T-helper 2 cell treated with Interferon-gamma antibody and Interleukin-4, amounts not matched to agents 5 μg/mL and 100 μg/mL, for 36 hours (primary cell): ENCODE data around the gene COL26A1.
"Not testable (repeated sequence)": the region's sequence is repeated elsewhere in the genome, so short reads cannot be mapped to it uniquely, and the experiment has no call there.

Experiments used
- DNase-seq: peaks from one replicate; pipeline ENCODE4 v3.0.0; 2021; ENCODE audit warnings: low spot score
- H3K27ac Mint-ChIP-seq: one replicate; pipeline ENCODE4 v1.8.0; 2021; ENCODE audit warnings: mild to moderate bottlenecking, mixed read lengths
- H3K27me3 Mint-ChIP-seq: one replicate; pipeline ENCODE4 v1.8.0; 2021; ENCODE audit warnings: low read depth, mixed read lengths
- H3K36me3 Mint-ChIP-seq: one replicate; pipeline ENCODE4 v1.8.0; 2021; ENCODE audit warnings: low read depth, mixed read lengths
- H3K4me1 Mint-ChIP-seq: one replicate; pipeline ENCODE4 v1.8.0; 2021; ENCODE audit warnings: low read depth, mixed read lengths
- H3K4me3 Mint-ChIP-seq: one replicate; pipeline ENCODE4 v1.8.0; 2022; ENCODE audit warnings: mild to moderate bottlenecking, moderate library complexity, mixed read lengths
- H3K9me3 Mint-ChIP-seq: one replicate; pipeline ENCODE4 v1.8.0; 2021; ENCODE audit warnings: mixed read lengths

The COL26A1 gene

GRCh38 chr7:101468546-101469275 is 106.0 kb downstream of the COL26A1 start:
- H3K36me3 Mint-ChIP-seq: no peaks in the 10 kb centered on the region
- no peaks in the 10 kb centered on the region for H3K27me3 Mint-ChIP-seq
- H3K4me1 Mint-ChIP-seq: peaks cover 17% of the 10 kb centered on the region
- H3K27ac Mint-ChIP-seq: no peak overlapping the region
- no peak overlapping the region for H3K4me3 Mint-ChIP-seq
- no peak for DNase-seq
- no peaks in the 10 kb centered on the region for H3K9me3 Mint-ChIP-seq

DNA sequence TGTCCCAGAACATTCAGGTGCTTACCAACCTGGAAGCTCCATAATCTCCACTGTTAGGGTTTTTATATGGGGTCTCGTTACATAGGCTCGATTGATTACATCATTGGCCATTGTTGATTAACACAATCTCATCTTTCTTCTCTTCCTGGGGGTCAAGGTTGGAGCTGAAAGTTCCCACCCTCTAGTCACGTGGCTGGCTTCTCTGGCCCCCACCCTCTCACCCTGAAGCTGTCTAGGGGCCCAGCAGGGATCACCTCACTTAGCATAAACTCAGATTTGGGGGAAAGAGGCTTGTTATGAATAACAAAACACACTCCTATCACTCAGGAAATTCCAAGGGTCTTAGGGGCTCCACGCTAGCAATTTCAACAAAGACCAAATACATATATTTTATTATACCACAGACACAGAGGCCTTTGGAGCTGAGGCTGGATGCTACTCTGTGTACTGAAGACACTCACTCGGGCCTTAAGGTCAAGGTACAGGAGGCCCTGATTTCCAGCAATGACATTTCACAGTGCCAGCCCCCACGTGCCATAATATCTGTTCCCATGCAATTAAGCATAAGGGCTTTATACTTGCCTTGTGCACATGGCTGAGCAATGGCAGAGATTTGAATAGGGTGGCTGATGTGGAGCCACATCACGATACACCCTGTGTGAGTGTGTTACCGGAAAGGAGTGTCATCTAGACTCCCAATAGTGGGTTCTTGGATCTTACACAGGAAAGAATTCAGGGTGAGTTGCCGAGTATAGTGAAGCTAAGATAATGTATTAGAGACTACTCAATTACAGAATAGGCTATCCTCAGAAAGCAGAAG is 108.2 kb downstream of the COL26A1 start:
- DNase-seq: no peak
- Mint-ChIP-seq H3K27me3 (no peaks in the 10 kb centered on the region), H3K4me3 (no peak overlapping the region), H3K4me1 (peaks cover 8% of the 10 kb centered on the region), H3K36me3 (no peaks in the 10 kb centered on the region), H3K27ac (no peak overlapping the region), H3K9me3 (no peaks in the 10 kb centered on the region)

DNA sequence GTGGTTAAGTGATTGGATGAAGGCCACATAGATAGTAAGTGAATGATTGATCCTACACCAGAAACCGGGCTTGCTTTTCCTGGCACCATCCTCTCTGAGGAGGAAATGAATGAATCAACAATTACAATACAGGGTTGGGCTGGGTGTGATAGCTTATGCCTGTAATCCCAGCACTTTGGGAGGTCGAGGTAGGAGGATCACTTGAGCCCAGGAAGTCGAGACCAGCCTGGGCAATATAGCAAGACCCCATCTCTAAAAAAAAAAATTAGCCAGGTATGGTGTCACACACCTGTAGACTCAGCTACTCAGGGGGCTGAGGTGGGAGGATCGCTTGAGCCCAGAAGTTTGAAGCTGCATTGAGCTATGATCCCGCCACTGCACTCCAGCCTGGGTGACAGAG is 111.5 kb downstream of the COL26A1 start:
- Mint-ChIP-seq H3K4me3 (no peak overlapping the region), H3K27me3 (no peaks in the 10 kb centered on the region), H3K9me3 (peaks cover 5% of the 10 kb centered on the region), H3K36me3 (peaks cover 1% of the 10 kb centered on the region), H3K4me1 (no peaks in the 10 kb centered on the region), H3K27ac (no peak overlapping the region)
- no peak for DNase-seq

GRCh38 chr7:101475691-101476090 is 113.0 kb downstream of the COL26A1 start:
- not testable (repeated sequence) for DNase-seq, H3K4me1 Mint-ChIP-seq, H3K4me3 Mint-ChIP-seq, H3K27ac Mint-ChIP-seq, H3K27me3 Mint-ChIP-seq, H3K36me3 Mint-ChIP-seq
- peaks cover 18% of the 10 kb centered on the region for H3K9me3 Mint-ChIP-seq

DNA sequence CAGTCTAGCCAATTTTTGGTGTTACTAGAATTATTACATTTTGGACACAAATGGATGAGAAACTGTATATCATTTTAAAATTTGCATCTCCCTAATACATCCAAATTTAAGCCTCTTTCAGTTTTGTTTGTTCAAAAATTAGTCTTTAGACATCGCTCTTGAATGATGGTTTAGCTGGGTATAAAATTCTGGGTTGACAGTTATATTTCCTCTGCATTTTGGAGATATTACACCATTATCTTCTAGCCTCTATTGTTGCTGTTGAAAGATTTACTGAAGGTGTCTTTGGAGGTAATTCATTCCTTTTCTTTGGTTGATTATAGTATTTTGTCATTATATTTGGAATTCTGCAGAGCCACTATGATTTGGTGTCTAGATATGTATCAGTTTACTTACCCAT is 116.5 kb downstream of the COL26A1 start:
- Mint-ChIP-seq H3K4me3 (no peak overlapping the region), H3K27me3 (peaks cover 2% of the 10 kb centered on the region), H3K9me3 (peaks cover 18% of the 10 kb centered on the region), H3K36me3 (peaks cover 1% of the 10 kb centered on the region), H3K4me1 (no peaks in the 10 kb centered on the region), H3K27ac (no peak overlapping the region)
- DNase-seq: no peak

DNA sequence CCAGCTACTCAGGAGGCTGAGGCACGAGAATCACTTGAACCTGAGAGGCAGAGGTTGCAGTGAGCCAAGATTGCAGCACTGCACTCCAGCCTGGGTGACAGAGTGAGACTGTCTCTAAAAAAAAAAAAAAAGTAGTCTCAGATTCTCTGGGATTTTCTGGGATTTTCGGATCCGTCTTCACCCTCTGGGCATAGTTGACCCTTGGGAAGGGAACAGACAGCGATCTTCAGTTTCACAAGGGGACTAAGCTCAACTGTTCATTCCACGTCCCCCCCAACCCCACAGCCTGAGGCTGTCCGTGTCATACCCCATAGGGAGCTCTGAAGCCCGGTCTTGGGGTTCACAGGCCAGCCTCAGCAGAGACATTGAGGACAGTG is 123.4 kb downstream of the COL26A1 start:
- H3K27ac Mint-ChIP-seq, H3K4me1 Mint-ChIP-seq, H3K9me3 Mint-ChIP-seq, H3K4me3 Mint-ChIP-seq, DNase-seq, H3K27me3 Mint-ChIP-seq, H3K36me3 Mint-ChIP-seq: not testable (repeated sequence)

DNA sequence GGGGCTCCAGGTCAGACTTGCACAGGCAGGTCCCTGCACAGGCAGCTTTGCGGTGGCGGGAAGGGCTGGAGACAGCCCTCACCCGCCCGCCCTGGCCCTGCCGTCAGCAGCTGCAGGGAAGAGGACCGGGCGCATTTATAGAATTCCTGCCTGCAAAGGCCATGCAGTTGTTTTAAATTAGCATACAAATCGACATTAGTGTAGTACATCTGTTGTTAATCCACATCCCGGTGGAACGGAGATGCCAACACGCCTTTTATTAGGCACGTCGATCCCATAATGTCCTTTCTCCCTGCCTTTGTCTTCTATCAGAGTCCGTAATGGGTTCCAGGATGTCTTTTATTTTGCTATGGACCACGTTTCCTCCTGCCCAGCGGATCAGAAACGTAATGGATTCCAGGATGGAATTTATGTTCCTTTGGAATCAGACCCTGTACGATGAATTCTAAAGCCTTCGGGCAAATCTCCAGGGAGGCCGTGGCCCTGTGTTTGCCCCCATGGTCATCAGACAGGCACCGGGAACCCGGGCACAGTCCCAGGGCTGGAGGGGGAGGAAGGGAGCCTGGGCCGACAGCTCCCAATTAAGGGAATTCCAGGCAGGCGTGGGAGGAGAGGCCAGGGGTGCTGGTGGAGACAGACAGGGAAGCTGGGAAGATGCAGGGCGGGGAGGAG is 123.9 kb downstream of the COL26A1 start:
- Mint-ChIP-seq H3K4me1 (no peaks in the 10 kb centered on the region), H3K27me3 (no peaks in the 10 kb centered on the region), H3K4me3 (no peak overlapping the region), H3K36me3 (no peaks in the 10 kb centered on the region), H3K27ac (no peak overlapping the region), H3K9me3 (no peaks in the 10 kb centered on the region)
- DNase-seq: no peak

DNA sequence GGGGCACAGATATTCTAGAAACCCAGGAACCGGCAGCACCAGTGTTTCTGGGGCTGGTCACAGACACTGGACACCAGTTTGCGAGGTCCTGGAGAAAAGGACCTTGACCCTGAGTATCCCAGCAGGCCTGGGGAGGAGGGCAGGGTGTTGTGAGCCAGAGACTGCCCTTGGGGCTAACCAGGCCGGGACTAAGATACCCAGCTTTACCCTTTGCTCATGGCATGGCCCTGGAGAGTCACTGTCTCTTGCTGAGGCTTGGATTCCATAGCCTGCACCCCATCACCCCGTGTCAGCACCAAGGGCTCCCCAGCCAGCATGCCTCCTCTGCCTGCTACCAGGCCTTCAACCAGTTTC is 124.4 kb downstream of the COL26A1 start:
- H3K36me3 Mint-ChIP-seq: no peaks in the 10 kb centered on the region
- no peaks in the 10 kb centered on the region for H3K9me3 Mint-ChIP-seq
- no peaks in the 10 kb centered on the region for H3K27me3 Mint-ChIP-seq

DNA sequence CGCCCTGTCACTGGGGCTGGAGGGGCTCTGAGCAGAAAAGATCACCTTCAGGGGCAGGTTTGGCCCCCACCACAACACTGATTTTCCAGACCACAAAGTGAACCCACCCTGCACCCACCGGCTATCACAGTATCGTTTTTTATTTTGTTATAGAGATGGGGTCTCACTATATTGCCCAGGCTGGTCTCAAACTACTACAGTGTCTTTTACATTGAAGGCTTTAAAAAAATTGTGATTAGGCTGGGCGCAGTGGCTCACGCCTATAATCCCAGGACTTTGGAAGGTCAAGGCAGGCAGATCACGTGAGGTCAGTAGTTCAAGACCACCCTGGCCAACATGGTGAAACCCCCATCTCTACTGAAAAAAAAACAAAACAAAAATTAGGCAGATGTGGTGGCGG is 125.1 kb downstream of the COL26A1 start:
- H3K27ac Mint-ChIP-seq: no peak overlapping the region
- DNase-seq: no peak
- H3K4me3 Mint-ChIP-seq: no peak overlapping the region
- no peaks in the 10 kb centered on the region for H3K9me3 Mint-ChIP-seq
- no peaks in the 10 kb centered on the region for H3K36me3 Mint-ChIP-seq
- H3K4me1 Mint-ChIP-seq: no peaks in the 10 kb centered on the region
- no peaks in the 10 kb centered on the region for H3K27me3 Mint-ChIP-seq

More for the DNA sequence above, 124.4 kb downstream of the COL26A1 start:
- no peak for DNase-seq
- no peaks in the 10 kb centered on the region for H3K4me1 Mint-ChIP-seq
- no peak overlapping the region for H3K27ac Mint-ChIP-seq
- H3K4me3 Mint-ChIP-seq: no peak overlapping the region

DNA sequence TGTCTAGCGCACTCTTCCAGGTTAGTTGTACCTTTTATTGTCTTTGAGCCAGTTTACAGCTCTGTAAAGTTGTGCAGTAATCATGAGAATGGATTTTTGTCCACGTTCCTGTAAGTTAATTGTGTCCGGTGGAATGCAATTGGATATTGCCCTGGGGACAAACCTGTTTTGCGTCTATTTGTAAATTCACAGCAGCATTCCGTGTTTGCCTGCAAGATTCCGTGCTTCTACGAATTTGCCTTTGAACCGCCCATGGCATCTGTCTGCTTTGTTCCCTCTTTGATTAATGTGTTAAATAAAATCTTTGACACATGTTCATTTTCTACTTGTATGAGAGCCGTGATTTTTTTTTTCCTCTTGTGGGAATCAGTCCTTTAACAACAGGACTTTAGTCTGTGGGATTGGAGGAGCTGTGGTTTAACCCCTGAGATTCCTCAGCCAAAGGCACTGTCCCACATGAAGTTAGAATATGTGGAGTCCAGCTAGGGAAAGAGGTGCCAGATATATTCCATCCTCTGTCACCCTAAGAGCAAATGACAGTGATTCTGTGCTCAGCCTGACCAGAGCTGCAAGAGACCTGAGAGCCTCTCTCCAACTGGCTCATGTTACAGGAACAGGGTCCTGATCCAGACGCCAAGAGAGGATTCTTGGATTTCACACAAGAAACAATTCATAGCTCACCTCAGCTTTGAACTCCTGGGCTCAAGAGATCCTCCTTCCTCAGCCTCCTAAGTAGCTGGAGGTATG is 126.3 kb downstream of the COL26A1 start:
- no peak overlapping the region for H3K4me3 Mint-ChIP-seq
- no peaks in the 10 kb centered on the region for H3K4me1 Mint-ChIP-seq
- H3K36me3 Mint-ChIP-seq: no peaks in the 10 kb centered on the region
- no peak for DNase-seq
- no peak overlapping the region for H3K27ac Mint-ChIP-seq
- no peaks in the 10 kb centered on the region for H3K9me3 Mint-ChIP-seq
- no peaks in the 10 kb centered on the region for H3K27me3 Mint-ChIP-seq

- H3K4me1 Mint-ChIP-seq, H3K9me3 Mint-ChIP-seq, H3K27me3 Mint-ChIP-seq, H3K36me3 Mint-ChIP-seq, H3K27ac Mint-ChIP-seq, DNase-seq, H3K4me3 Mint-ChIP-seq: not testable (repeated sequence)
Observed at GRCh38 chr7:101490439-101490838, 127.8 kb downstream of the COL26A1 start.

DNA sequence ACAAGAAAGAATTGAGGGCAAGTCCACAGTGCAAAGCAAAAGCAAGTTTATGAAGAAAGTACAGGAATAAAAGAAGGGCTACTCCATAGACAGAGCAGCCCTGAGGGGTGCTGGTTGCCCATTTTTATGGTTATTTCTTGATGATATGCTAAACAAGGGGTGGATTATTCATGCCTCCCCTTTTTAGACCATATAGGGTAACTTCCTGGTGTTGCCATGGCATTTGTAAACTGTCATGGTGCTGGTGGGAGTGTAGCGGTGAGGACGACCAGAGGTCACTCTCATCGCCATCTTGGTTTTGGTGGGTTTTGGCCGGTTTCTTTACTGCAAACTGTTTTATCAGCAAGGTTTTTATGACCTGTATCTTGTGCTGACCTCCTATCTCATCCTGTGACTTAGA is 128.8 kb downstream of the COL26A1 start:
- H3K36me3 Mint-ChIP-seq, DNase-seq, H3K27me3 Mint-ChIP-seq, H3K4me1 Mint-ChIP-seq, H3K9me3 Mint-ChIP-seq, H3K27ac Mint-ChIP-seq, H3K4me3 Mint-ChIP-seq: not testable (repeated sequence)

GRCh38 chr7:101494602-101495329 is 132.1 kb downstream of the COL26A1 start:
- no peak for DNase-seq
- Mint-ChIP-seq H3K4me3 (no peak overlapping the region), H3K27ac (no peak overlapping the region), H3K4me1 (no peaks in the 10 kb centered on the region), H3K36me3 (no peaks in the 10 kb centered on the region), H3K27me3 (no peaks in the 10 kb centered on the region), H3K9me3 (no peaks in the 10 kb centered on the region)
